Measurements from ENCODE around the gene ALKBH3. TPM values are rescaled to one million over a fixed set of nuclear protein-coding genes. Genes with fewer than 3 reads are reported as not detected.

The ALKBH3 gene
- polyA plus RNA-seq, 10 donors = 19.0 to 24.7 (median 21.8) TPM

DNA sequence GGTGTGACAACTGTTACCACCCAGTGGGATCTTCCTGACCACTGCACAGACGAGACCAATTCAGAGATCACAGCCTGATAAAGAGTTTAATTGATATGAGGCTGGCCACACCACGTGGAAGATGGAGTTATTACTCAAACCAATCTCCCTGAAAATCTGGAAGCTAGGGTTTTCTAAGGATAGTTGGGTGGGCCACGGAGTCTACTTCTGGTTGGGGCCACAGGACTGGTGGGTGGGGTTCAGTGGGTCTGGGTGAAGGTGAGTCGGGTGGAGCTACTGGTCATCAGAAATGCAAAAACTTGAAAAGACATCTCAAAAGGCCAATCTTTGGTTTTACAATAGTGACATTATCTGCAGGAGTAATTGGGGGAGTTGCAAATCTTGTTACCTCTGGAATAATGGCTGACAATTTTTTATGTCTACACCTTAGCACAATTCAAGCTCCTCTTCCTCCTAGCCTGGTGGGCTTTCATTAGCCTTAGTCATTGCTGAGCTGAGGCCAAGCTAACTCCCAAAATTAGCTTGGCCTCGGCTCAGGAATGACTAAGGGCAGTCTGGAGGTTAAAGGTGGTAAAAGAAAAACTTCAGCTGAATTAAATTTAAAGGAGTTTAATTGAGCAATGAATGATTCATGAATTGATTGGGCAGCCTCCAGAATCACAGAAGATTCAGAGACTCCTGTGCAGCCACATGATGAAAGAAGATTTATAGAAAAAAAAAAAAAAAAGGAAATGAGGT is 74.9 kb downstream of the ALKBH3 start:
- no peak for DNase-seq

DNA sequence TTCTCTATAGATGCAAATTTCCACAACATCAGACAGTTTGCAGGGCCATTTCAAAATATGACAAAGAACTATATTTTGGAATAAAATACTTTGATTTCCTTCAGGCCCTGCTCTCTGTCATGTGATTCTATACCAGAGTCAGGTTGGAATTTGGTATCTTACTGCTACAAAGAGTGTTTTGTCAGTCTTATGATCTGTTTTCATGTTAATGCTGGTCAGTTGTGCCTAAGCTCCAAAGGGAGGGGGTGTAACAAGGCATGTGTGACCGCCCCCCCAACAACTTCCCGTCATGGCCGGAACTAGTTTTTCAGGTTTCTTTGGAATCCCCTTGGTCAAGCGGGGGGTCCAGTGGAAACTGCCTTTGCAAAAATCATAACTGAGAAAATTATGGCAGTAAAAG is 76.9 kb downstream of the ALKBH3 start:
- DNase-seq = no peak

DNA sequence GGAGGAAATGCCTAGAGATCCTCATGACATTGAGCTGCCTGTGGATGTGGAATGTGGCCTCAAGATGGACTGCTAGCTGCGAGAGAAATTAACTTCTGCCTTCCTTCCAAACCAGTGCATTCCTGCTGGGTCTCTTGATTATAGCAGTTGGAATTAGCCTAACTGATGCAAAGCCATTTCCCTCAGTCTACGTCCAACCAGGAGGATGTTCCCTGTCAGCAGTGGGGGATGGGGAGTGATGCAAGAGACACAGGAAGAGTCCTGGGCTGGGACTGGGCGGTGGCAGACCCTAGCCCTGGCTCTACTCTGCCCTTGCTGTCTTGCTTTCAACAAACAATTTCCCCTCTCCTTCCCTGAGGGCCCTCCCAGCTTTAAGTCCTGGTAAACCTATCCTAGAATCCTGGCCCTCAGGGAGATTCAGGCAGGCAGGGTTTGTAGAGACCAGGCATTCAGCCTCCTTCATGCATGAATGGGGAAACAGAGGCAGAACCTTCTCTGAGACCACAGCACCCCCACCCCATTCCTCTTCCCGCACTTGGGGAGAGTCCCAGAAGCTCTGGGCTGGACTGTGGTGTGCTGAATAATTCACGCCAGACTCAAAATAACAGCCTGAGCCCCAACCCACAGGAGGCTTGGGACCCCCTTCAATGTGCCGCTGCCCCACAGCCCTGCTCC is 78.8 kb downstream of the ALKBH3 start:
- DNase-seq = no peak

DNA sequence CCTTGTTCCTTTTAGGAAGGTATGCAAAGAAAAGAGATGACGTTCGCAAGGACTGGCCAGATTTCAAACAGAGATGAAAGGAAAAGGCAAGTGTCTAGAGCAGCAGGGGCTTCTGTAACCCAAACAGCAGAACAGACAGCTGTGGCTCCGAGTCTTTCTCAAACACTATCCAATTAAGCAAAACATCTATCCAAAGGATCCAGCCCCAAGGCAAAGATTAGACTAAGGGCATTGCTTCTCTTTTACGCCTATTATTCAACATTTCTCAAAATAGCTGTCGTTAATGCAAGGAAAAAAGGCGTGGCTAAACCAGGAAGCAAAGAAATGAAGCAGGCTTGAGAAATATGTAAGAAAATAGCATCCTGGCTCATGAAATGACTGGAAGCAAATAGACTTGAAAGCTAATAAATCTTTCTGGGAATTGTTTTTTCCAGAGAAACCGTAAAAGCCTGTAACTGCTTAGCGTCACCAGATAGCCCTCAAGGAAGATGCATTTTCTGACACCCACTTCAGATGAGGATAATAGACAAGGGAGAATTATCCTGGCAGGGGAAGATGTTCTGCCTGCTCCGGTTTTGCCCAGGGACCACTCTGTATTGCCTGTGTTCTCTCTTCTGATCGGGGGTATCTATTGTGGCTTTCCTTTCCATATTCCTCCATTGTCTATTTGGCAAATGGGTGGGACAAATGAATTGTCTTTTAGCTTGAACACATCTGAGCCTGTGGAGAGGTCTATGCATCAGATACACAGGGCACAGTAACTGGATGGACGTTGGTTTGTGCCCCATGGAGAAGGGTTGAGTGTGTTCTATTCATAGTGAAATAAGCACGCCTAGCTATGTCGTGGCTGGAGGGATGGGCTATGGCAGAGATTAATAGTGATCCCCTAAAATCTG is 82.0 kb downstream of the ALKBH3 start:
- DNase-seq = peak in 1 of 3 donors; percentile 74

DNA sequence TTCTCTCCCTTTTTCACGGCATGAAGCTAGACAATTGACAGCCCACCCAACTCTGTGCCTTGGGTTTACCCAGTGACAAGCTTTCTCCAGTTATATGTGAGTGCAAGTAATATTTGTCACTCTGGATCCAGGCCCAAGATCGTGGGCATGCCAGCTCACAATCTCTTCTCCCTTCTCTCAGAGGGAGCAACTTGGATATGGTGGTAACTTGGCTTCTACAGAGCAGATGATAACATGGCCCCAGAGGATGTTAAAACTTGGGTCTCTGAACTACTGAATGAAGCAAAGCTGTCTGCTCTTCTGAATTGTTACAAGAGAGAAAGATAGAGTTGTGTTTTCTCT is 82.6 kb downstream of the ALKBH3 start:
- no peak for DNase-seq

DNA sequence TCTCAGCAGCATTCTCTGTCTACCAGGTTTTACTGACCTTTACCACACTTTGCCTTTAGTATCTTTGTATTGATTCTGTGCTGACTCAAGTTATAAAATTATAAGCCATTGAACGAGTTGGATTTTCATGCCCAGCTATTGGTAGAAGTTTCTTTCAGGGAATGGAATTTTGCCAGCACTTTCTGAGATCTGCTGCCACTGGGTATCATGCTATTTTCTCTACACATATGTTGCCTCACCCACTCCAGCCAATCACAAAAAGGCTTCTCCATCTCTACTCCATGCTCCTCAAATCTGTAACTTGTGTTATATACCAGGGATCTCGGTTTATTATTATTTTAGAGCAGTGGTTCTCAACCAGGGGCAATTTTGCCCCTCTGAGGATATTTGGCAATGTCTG is 87.0 kb downstream of the ALKBH3 start:
- DNase-seq = no peak

DNA sequence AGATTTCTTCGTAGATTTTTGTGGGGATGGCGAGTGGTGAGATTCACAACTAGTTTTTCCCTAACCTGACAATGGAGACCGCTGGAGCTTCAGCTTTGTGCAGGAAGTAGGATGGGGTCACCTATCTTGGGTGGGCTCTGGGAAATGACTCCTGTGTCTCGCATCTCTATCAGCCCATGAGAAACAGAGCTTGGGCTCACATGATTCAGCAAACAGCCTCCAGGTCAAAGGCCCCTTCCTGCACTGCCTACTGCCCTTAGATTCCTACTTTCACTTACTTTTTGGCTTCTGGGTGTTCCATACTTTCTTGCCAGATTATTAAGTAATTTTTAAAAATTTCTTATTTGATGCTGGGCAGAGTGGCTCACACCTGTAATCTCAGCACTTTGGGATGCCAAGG is 88.1 kb downstream of the ALKBH3 start:
- DNase-seq = no peak

DNA sequence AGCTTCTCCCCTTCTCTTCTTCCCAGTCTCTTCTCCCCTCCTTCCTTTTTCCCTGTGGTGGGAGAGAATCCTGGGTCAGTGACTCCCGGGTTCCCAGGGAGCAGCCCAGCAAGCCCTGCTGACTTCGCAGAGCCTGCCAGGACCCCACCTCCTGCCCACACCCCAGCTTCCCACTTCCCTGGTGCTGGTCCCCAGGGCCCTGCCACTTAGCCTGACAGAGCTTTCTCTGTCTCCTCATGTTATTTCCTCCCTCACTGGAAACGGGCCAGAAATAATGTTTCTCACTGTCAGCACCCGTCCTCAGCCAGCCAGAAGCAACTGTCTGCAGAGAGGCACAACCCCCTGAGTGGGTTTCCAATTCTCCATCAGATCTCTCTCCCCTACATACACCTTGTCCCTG is 88.9 kb downstream of the ALKBH3 start:
- peak in 1 of 3 donors; percentile 66 for DNase-seq

Other genes with a start within 250 kb of the ALKBH3 start
- 10 to 100 TPM; 28.9 to 44.3 (median 38.0) TPM for gene HSD17B12, start 200.1 kb upstream of the ALKBH3 start, polyA plus RNA-seq (ENCODE audit: insufficient read length in 10 of 10)
- gene C11orf96, start 61.8 kb downstream of the ALKBH3 start, polyA plus RNA-seq (ENCODE audit: insufficient read length in 10 of 10) = 10 to 100 TPM; 11.5 to 44.9 (median 20.1) TPM
- gene ACCSL, start 167.2 kb downstream of the ALKBH3 start, polyA plus RNA-seq (ENCODE audit: insufficient read length in 10 of 10) = not detected
- gene ACCS, start 185.4 kb downstream of the ALKBH3 start, polyA plus RNA-seq (ENCODE audit: insufficient read length in 10 of 10) = 10 to 100 TPM in 7 of 10 donors, 1 to 10 TPM in 3; 7.9 to 30.5 (median 15.1) TPM
- gene EXT2, start 214.8 kb downstream of the ALKBH3 start, polyA plus RNA-seq (ENCODE audit: insufficient read length in 10 of 10) = 10 to 100 TPM; 51.6 to 77.8 (median 54.0) TPM

All from muscle of back (tissue), 11 donors.